GM23338 (cell line): Measurements from ENCODE around the gene SOX15. TPM values are rescaled to one million over a fixed set of nuclear protein-coding genes. Genes with fewer than 3 reads are reported as not detected.
A peak's percentile ranks its signal among the peaks of the same experiment; 100 is the strongest.

Experiments
- ATAC-seq: fragments of 200-7000 bp; cut with Tn5 transposase; 3 replicates; pipeline ENCODE4 v1.9.1; 2020
- DNase-seq: peaks from one replicate; pipeline ENCODE4 v3.0.0-alpha.2; 2015; ENCODE audit warnings: low spot score
- H2AFZ ChIP-seq: fragments of 200-600 bp; sonication (generic); 2 replicates; pipeline ENCODE4 v1.8.0; 2016; ENCODE audit warnings: antibody characterized with exemption, mild to moderate bottlenecking, moderate library complexity
- H3F3A ChIP-seq: fragments of 200-600 bp; sonication (generic); replicated peaks from 2 replicates; pipeline ENCODE4 v1.8.0; 2017; ENCODE audit warnings: antibody characterized with exemption, mixed run types, low read depth
- H3K27ac ChIP-seq: fragments of 200-600 bp; sonication (generic); 2 replicates; pipeline ENCODE4 v1.6.1; 2016; ENCODE audit warnings: low read depth
- H3K27me3 ChIP-seq: fragments of 200-600 bp; sonication (generic); 2 replicates; pipeline ENCODE4 v1.8.0; 2016; ENCODE audit warnings: mild to moderate bottlenecking, mixed run types, moderate library complexity; ENCODE audit not compliant: insufficient read depth
- H3K36me3 ChIP-seq: fragments of 200-600 bp; sonication (generic); 2 replicates; pipeline ENCODE4 v1.8.0; 2016; ENCODE audit warnings: mild to moderate bottlenecking; ENCODE audit not compliant: insufficient read depth
- H3K4me1 ChIP-seq: fragments of 200-600 bp; sonication (generic); 2 replicates; pipeline ENCODE4 v1.8.0; 2016; ENCODE audit warnings: mild to moderate bottlenecking, moderate library complexity; ENCODE audit not compliant: insufficient read depth
- H3K4me2 ChIP-seq: fragments of 200-600 bp; sonication (generic); 2 replicates; pipeline ENCODE4 v1.7.1; 2017; ENCODE audit warnings: mixed run types
- H3K4me3 ChIP-seq: fragments of 200-600 bp; sonication (generic); 2 replicates; pipeline ENCODE4 v1.6.1; 2016; ENCODE audit warnings: mixed run types
- H3K79me2 ChIP-seq: fragments of 200-600 bp; sonication (generic); replicated peaks from 2 replicates; pipeline ENCODE4 v1.8.0; 2017; ENCODE audit warnings: mild to moderate bottlenecking; ENCODE audit not compliant: insufficient read depth
- H3K9me2 ChIP-seq: fragments of 200-600 bp; sonication (generic); 2 replicates; pipeline ENCODE4 v1.8.0; 2017; ENCODE audit not compliant: insufficient read depth
- H4K20me1 ChIP-seq: fragments of 200-600 bp; sonication (generic); replicated peaks from 2 replicates; pipeline ENCODE4 v1.8.0; 2017; ENCODE audit warnings: mild to moderate bottlenecking; ENCODE audit not compliant: insufficient read depth
- H3K27ac Mint-ChIP-seq: 2 replicates; pipeline ENCODE4 v1.8.0; 2020; ENCODE audit warnings: inconsistent platforms, mild to moderate bottlenecking, moderate library complexity, mixed read lengths
- H3K27me3 Mint-ChIP-seq: 3 replicates; pipeline ENCODE4 v1.8.0; 2022; ENCODE audit warnings: low read depth, mild to moderate bottlenecking, moderate library complexity, mixed read lengths, inconsistent platforms; ENCODE audit not compliant: insufficient read depth, poor library complexity
- H3K36me3 Mint-ChIP-seq: 3 replicates; pipeline ENCODE4 v1.8.0; 2021; ENCODE audit warnings: low read depth, mild to moderate bottlenecking, inconsistent platforms, moderate library complexity, mixed read lengths
- H3K4me1 Mint-ChIP-seq: 3 replicates; pipeline ENCODE4 v1.8.0; 2020; ENCODE audit warnings: mild to moderate bottlenecking, inconsistent platforms, mixed read lengths
- H3K4me3 Mint-ChIP-seq: 3 replicates; pipeline ENCODE4 v1.8.0; 2021; ENCODE audit warnings: moderate library complexity, mild to moderate bottlenecking, inconsistent platforms, mixed read lengths
- H3K9me3 Mint-ChIP-seq: 3 replicates; pipeline ENCODE4 v1.8.0; 2020; ENCODE audit warnings: moderate library complexity, mild to moderate bottlenecking, inconsistent platforms, mixed read lengths
- CTCF ChIP-seq, 2 experiments: fragments of 200-600 bp in 1 of 2; sonication (generic) in 1 of 2; conservative IDR thresholded peaks; 2 replicates each; pipeline versions ENCODE4 v1.5.1 to v1.6.1; 2016 to 2017; ENCODE audit warnings: antibody characterized with exemption in 2 of 2, low read depth in 2 of 2, mild to moderate bottlenecking in 2 of 2, moderate library complexity in 1 of 2
- ETS1 ChIP-seq: IDR thresholded peaks from 2 replicates; pipeline ENCODE4 v1.6.1; 2016; ENCODE audit warnings: antibody characterized with exemption
- JUNB ChIP-seq: IDR thresholded peaks from one replicate; pipeline ENCODE4 v1.6.1; 2016; ENCODE audit warnings: antibody characterized with exemption; ENCODE audit not compliant: unreplicated experiment
- REST ChIP-seq: IDR thresholded peaks from one replicate; pipeline ENCODE4 v1.6.1; 2018; ENCODE audit warnings: antibody characterized with exemption; ENCODE audit not compliant: unreplicated experiment
- ZNF462 ChIP-seq: fragments of 250-450 bp; sonication (Bioruptor Pico); IDR thresholded peaks from 2 replicates; pipeline ENCODE4 v1.5.0; 2020; ENCODE audit warnings: mild to moderate bottlenecking, moderate library complexity
- polyA plus RNA-seq: library from polyadenylated mRNA; unstranded; fragments of >200 nt; fragmentation: Nextera tagmentation; extraction: Ambion mirVana; gene quantifications from 2 replicates; pipeline ENCODE4 v1.2.1, GENCODE V29; 2016
- total RNA-seq: library from RNA; depleted of rRNA; stranded (reverse); fragments of >200 nt; shearing (Covaris generic); gene quantifications from 2 replicates; pipeline ENCODE4 v1.2.3, GENCODE V29; 2014

SOX15 gene
- total and polyA plus RNA-seq, 2 experiments from 2014 or later = 29.9 to 43.0 TPM

GRCh38 chr17:7556627-7557026 is 33.3 kb downstream of the SOX15 start (continued):
- no peak for TF ChIP-seq REST
- no peak for TF ChIP-seq ZNF462 (CRISPR knock-in tag)
- no peak for TF ChIP-seq JUNB

GRCh38 chr17:7555320-7555948 is 34.5 kb downstream of the SOX15 start:
- no peaks in the 10 kb centered on the region for H3K36me3 ChIP-seq
- DNase-seq (peak; percentile 63), ATAC-seq (peak; percentile 11)
- H3K79me2 ChIP-seq = no peaks in the 10 kb centered on the region
- H2AFZ ChIP-seq = no peak overlapping the region; the same call in 1 of the 2 replicates
- H3K9me3 Mint-ChIP-seq = no peaks in the 10 kb centered on the region
- peaks cover 16% of the 10 kb centered on the region for H3F3A ChIP-seq
- no peaks in the 10 kb centered on the region for H3K36me3 Mint-ChIP-seq
- peaks cover 45% of the 10 kb centered on the region for H3K4me1 Mint-ChIP-seq
- no peak overlapping the region for H3K4me3 ChIP-seq
- H3K9me2 ChIP-seq = no peaks in the 10 kb centered on the region
- no peaks in the 10 kb centered on the region for H3K27me3 ChIP-seq
- peak; percentile 52 to 57 for TF ChIP-seq CTCF (conservative IDR thresholded peaks at IDR 0.05; ENCODE audit: low read depth in 2 of 2)
- no peak for TF ChIP-seq ETS1
- H3K27ac Mint-ChIP-seq = no peak overlapping the region
- peaks cover 21% of the 10 kb centered on the region for H3K27me3 Mint-ChIP-seq
- H4K20me1 ChIP-seq = no peaks in the 10 kb centered on the region
- no peak overlapping the region for H3K4me2 ChIP-seq
- peaks cover 32% of the 10 kb centered on the region for H3K4me1 ChIP-seq
- no peak overlapping the region for H3K27ac ChIP-seq
- H3K4me3 Mint-ChIP-seq = peak overlapping the region; percentile 4; the same call in 2 of the 3 replicates
